Hepatocyte (in vitro differentiated cells): Measurements from ENCODE around the gene TESK1.

ENCODE experiments used
- EZH2 ChIP-seq: fragments of 200-600 bp; sonication (generic); IDR thresholded peaks from 2 replicates; pipeline ENCODE4 v1.6.1; 2016; ENCODE audit warnings: antibody characterized with exemption, mild to moderate bottlenecking, borderline replicate concordance
- EZH2phosphoT487 ChIP-seq: fragments of 200-600 bp; sonication (generic); IDR thresholded peaks from one replicate; pipeline ENCODE4 v1.6.1; 2018; ENCODE audit warnings: antibody characterized with exemption, mild to moderate bottlenecking, low read depth, moderate library complexity; ENCODE audit not compliant: unreplicated experiment, severe bottlenecking
- TF ChIP-seq, protein P1 (sequence below): fragments of 200-600 bp; sonication (generic); IDR thresholded peaks from 2 replicates; pipeline ENCODE4 v1.5.1; 2016; ENCODE audit warnings: antibody characterized with exemption, mild to moderate bottlenecking; ENCODE audit not compliant: poor library complexity

DNA sequence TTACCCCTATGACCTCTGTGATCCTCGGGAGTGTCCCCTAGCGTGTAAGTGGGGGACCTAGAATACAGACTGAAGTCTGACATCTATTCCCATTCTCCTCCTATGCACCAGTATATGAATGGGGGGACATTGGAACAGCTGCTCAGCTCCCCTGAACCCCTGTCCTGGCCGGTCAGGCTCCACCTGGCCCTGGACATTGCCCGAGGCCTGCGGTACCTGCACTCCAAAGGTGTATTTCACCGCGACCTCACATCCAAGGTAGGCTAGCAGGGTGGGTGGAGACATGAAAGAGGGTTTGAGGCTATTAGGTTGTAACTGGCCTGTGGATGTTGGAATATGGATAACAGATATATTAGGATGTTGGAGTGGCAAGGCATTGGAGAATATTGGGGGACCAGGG lies 1.7 kb downstream of the TESK1 start:
- TF ChIP-seq, protein P1, sequence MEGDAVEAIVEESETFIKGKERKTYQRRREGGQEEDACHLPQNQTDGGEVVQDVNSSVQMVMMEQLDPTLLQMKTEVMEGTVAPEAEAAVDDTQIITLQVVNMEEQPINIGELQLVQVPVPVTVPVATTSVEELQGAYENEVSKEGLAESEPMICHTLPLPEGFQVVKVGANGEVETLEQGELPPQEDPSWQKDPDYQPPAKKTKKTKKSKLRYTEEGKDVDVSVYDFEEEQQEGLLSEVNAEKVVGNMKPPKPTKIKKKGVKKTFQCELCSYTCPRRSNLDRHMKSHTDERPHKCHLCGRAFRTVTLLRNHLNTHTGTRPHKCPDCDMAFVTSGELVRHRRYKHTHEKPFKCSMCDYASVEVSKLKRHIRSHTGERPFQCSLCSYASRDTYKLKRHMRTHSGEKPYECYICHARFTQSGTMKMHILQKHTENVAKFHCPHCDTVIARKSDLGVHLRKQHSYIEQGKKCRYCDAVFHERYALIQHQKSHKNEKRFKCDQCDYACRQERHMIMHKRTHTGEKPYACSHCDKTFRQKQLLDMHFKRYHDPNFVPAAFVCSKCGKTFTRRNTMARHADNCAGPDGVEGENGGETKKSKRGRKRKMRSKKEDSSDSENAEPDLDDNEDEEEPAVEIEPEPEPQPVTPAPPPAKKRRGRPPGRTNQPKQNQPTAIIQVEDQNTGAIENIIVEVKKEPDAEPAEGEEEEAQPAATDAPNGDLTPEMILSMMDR, result no peak
- TF ChIP-seq EZH2phosphoT487 (no peak), EZH2 (no peak)
